GM19324 (cell line): ENCODE data around the gene FAM43A.

Experiments used
- ATAC-seq: cut with Tn5 transposase; IDR thresholded peaks from one replicate; pipeline ENCODE4 v1.9.1; 2021; ENCODE audit warnings: mild to moderate bottlenecking, moderate library complexity; ENCODE audit not compliant: unreplicated experiment, low FRiP score

FAM43A gene

GRCh38 chr3:194705227-194705626 lies 19.5 kb downstream of the FAM43A start:
- no peak for ATAC-seq

- ATAC-seq, result no peak
These were observed 20.1 kb downstream of the FAM43A start for GRCh38 chr3:194705761-194706160.

- no peak for ATAC-seq
These were observed 21.5 kb downstream of the FAM43A start for GRCh38 chr3:194707147-194707540.

GRCh38 chr3:194711286-194711685 lies 25.6 kb downstream of the FAM43A start:
- no peak for ATAC-seq

GRCh38 chr3:194711913-194712312 lies 26.2 kb downstream of the FAM43A start:
- ATAC-seq, result no peak

GRCh38 chr3:194713299-194714136 lies 27.8 kb downstream of the FAM43A start:
- no peak for ATAC-seq

GRCh38 chr3:194714137-194714455 lies 28.4 kb downstream of the FAM43A start:
- ATAC-seq, result no peak

- no peak for ATAC-seq
These were observed 28.9 kb downstream of the FAM43A start for GRCh38 chr3:194714564-194714963.

- no peak for ATAC-seq
These were observed 29.5 kb downstream of the FAM43A start for GRCh38 chr3:194715022-194715800.

GRCh38 chr3:194718079-194718478 lies 32.4 kb downstream of the FAM43A start:
- ATAC-seq, result no peak

- no peak for ATAC-seq
These were observed 34.4 kb downstream of the FAM43A start for GRCh38 chr3:194720048-194720447.

- no peak for ATAC-seq
These were observed 38.3 kb downstream of the FAM43A start for GRCh38 chr3:194723846-194724618.

GRCh38 chr3:194725346-194725745 lies 39.7 kb downstream of the FAM43A start:
- no peak for ATAC-seq

GRCh38 chr3:194727435-194728128 lies 41.9 kb downstream of the FAM43A start:
- ATAC-seq, result no peak

- no peak for ATAC-seq
These were observed 43.3 kb downstream of the FAM43A start for GRCh38 chr3:194728986-194729385.

- ATAC-seq, result no peak
These were observed 44.7 kb downstream of the FAM43A start for GRCh38 chr3:194730365-194730764.

- no peak for ATAC-seq
These were observed 45.9 kb downstream of the FAM43A start for GRCh38 chr3:194731506-194732073.

GRCh38 chr3:194732617-194733016 lies 46.9 kb downstream of the FAM43A start:
- ATAC-seq, result no peak

- no peak for ATAC-seq
These were observed 50.7 kb downstream of the FAM43A start for GRCh38 chr3:194736277-194736895.
